ENCODE measurements around the gene GDF15.

GRCh38 chr19:18418029-18418482 is 32.1 kb downstream of the GDF15 start:
- no peak for TF ChIP-seq CTCF (IDR thresholded peaks at IDR 0.05; ENCODE audit: low read depth, low read length, missing input control)
- no peak for TF ChIP-seq ATF3 (IDR thresholded peaks at IDR 0.05)
- TF ChIP-seq TAF1 (conservative IDR thresholded peaks at IDR 0.05) = no peak
- no peak for TF ChIP-seq FOXA1 (IDR thresholded peaks at IDR 0.05)
- no peak for TF ChIP-seq YY1 (IDR thresholded peaks at IDR 0.05)
- no peak for TF ChIP-seq RAD21 (IDR thresholded peaks at IDR 0.05)
- no peak for TF ChIP-seq EGR1 (IDR thresholded peaks at IDR 0.05; ENCODE audit: low read depth in 2 of 2)
- TF ChIP-seq HNF4A (conservative IDR thresholded peaks at IDR 0.05) = no peak
